Upper lobe of left lung (tissue), 6 donors: ENCODE measurements around the gene PLAA. TPM values are rescaled to one million over a fixed set of nuclear protein-coding genes. Genes with fewer than 3 reads are reported as not detected.

Experiments used
- ATAC-seq, 2 donors: fragments of 200-7000 bp; cut with Tn5 transposase; one replicate each; pipeline ENCODE4 v1.9.1; 2022; ENCODE audit warnings: mild to moderate bottlenecking in 2 of 2, moderate library complexity in 2 of 2; ENCODE audit not compliant: low FRiP score in 2 of 2
- DNase-seq, 2 donors: peaks; one replicate each; pipeline ENCODE4 v3.0.0-alpha.2; 2019 to 2020
- H3K27ac ChIP-seq, 4 donors: fragments of 200-600 bp; sonication (generic); one replicate each; pipeline ENCODE4 v1.5.1; 2016 to 2019
- H3K27me3 ChIP-seq, 4 donors: fragments of 200-600 bp; sonication (generic); one replicate each; pipeline ENCODE4 v1.5.1; 2017 to 2019
- H3K36me3 ChIP-seq, 4 donors: fragments of 200-600 bp; sonication (generic); one replicate each; pipeline ENCODE4 v1.5.1; 2016 to 2019
- H3K4me1 ChIP-seq, 4 donors: fragments of 200-600 bp; sonication (generic); one replicate each; pipeline ENCODE4 v1.5.1; 2018 to 2019
- H3K4me3 ChIP-seq, 4 donors: fragments of 200-600 bp; sonication (generic); one replicate each; pipeline ENCODE4 v1.5.1; 2017 to 2019; ENCODE audit warnings: mild to moderate bottlenecking in 2 of 4, moderate library complexity in 1 of 4
- H3K9me3 ChIP-seq, 4 donors: fragments of 200-600 bp; sonication (generic); one replicate each; pipeline ENCODE4 v1.5.1; 2018 to 2019
- CTCF ChIP-seq, 6 experiments: fragments of 450-650 bp in 4 of 6; fragments of 200-600 bp in 2 of 6; sonication (generic) in 2 of 6; IDR thresholded peaks; one replicate each; pipeline ENCODE4 v1.5.1; 2016 to 2019; ENCODE audit warnings: antibody characterized with exemption in 6 of 6
- EP300 ChIP-seq, 4 donors: sonication (generic); formaldehyde crosslinking; IDR thresholded peaks; one replicate each; pipeline ENCODE4 v1.5.1; 2017; ENCODE audit warnings: antibody characterized with exemption in 4 of 4, control low read depth in 2 of 4
- POLR2A ChIP-seq, 4 donors: fragments of 450-650 bp; IDR thresholded peaks; one replicate each; pipeline ENCODE4 v1.5.1; 2016 to 2017; ENCODE audit warnings: antibody characterized with exemption in 4 of 4, mild to moderate bottlenecking in 2 of 4
- POLR2AphosphoS5 ChIP-seq, 2 donors: sonication (generic); formaldehyde crosslinking; IDR thresholded peaks; one replicate each; pipeline ENCODE4 v1.5.1; 2017; ENCODE audit warnings: antibody characterized with exemption in 2 of 2
- WGBS, 2 donors: methylation state at CpG; one replicate each; pipeline ENCODE4 v1.1.5; 2017 to 2018; 5-methylcytosine and 5-hydroxymethylcytosine counted together
- total RNA-seq, 6 donors: library from RNA; depleted of rRNA in 4 of 6; stranded (reverse); fragments of >200 nt in 4 of 6; gene quantifications; one replicate each; pipeline versions ENCODE4 v1.1.0 to v1.2.1, GENCODE V29; 2016 to 2021
- donor health status: DM: no; HTN: no; CAD: no; lungs with moderate emphysema.
- donor health status: DM: no; HTN: yes; CAD: no; lungs with severe emphysema.

PLAA gene
- total RNA-seq, 6 donors from 2014 or later, result 18.2 to 29.2 (median 22.2) TPM

GRCh38 chr9:26925609-26926008 lies 21.4 kb downstream of the PLAA start:
- Histone ChIP-seq H3K27ac (no peak overlapping the region), H3K36me3 (peaks cover 19 to 82% (median 48%) of the 10 kb centered on the region in 4 donors), H3K27me3 (no peaks in the 10 kb centered on the region), H3K9me3 (no peaks in the 10 kb centered on the region), H3K4me1 (no peaks in the 10 kb centered on the region), H3K4me3 (no peak overlapping the region)
- TF ChIP-seq CTCF (IDR thresholded peaks at IDR 0.05), result no peak
- no peak for DNase-seq
- ATAC-seq, result no peak
- 83 to 86% methylated on average over 4 of the region's 4 CpGs for WGBS, 2 donors

- no peak for ATAC-seq
- peaks cover 6 to 100% (median 61%) of the 10 kb centered on the region in 4 donors for H3K36me3 ChIP-seq
- H3K27ac ChIP-seq, result no peak overlapping the region
- no peak for DNase-seq
- no peak overlapping the region for H3K4me3 ChIP-seq
- H3K9me3 ChIP-seq, result no peaks in the 10 kb centered on the region
- H3K4me1 ChIP-seq, result no peaks in the 10 kb centered on the region
- no peak for TF ChIP-seq POLR2A (IDR thresholded peaks at IDR 0.05)
- no peak for TF ChIP-seq POLR2AphosphoS5 (IDR thresholded peaks at IDR 0.05)
- no peak for TF ChIP-seq CTCF (IDR thresholded peaks at IDR 0.05)
- no peaks in the 10 kb centered on the region for H3K27me3 ChIP-seq
- 72 to 85% methylated on average over 1 of the region's 1 CpG for WGBS, 2 donors
Observed at GRCh38 chr9:26919698-26920097, 27.3 kb downstream of the PLAA start.

GRCh38 chr9:26913138-26913668 lies 33.8 kb downstream of the PLAA start:
- ATAC-seq (no peak), DNase-seq (no peak)
- no peaks in the 10 kb centered on the region for H3K9me3 ChIP-seq
- WGBS, 2 donors, result 97 to 98% methylated on average over 2 of the region's 2 CpGs
- H3K4me1 ChIP-seq, result no peaks in the 10 kb centered on the region
- H3K4me3 ChIP-seq, result no peak overlapping the region
- H3K27ac ChIP-seq, result no peak overlapping the region
- TF ChIP-seq POLR2A (IDR thresholded peaks at IDR 0.05), result no peak
- TF ChIP-seq POLR2AphosphoS5 (IDR thresholded peaks at IDR 0.05), result no peak
- TF ChIP-seq EP300 (IDR thresholded peaks at IDR 0.05), result no peak
- no peak for TF ChIP-seq CTCF (IDR thresholded peaks at IDR 0.05)
- peaks cover 0 to 86% (median 25%) of the 10 kb centered on the region in 4 donors for H3K36me3 ChIP-seq
- H3K27me3 ChIP-seq, result no peaks in the 10 kb centered on the region

- Histone ChIP-seq H3K4me1 (no peaks in the 10 kb centered on the region), H3K36me3 (peaks cover 8 to 62% (median 11%) of the 10 kb centered on the region in 4 donors), H3K27me3 (no peaks in the 10 kb centered on the region), H3K9me3 (no peaks in the 10 kb centered on the region), H3K27ac (no peak overlapping the region), H3K4me3 (no peak overlapping the region)
- no peak for ATAC-seq
- TF ChIP-seq EP300 (IDR thresholded peaks at IDR 0.05), result no peak
- no peak for TF ChIP-seq POLR2A (IDR thresholded peaks at IDR 0.05)
- TF ChIP-seq POLR2AphosphoS5 (IDR thresholded peaks at IDR 0.05), result no peak
- TF ChIP-seq CTCF (IDR thresholded peaks at IDR 0.05), result no peak
- 82 to 90% methylated on average over 1 of the region's 1 CpG for WGBS, 2 donors
- DNase-seq, result no peak
Observed at GRCh38 chr9:26904671-26905070, 42.4 kb downstream of the PLAA start.

DNA sequence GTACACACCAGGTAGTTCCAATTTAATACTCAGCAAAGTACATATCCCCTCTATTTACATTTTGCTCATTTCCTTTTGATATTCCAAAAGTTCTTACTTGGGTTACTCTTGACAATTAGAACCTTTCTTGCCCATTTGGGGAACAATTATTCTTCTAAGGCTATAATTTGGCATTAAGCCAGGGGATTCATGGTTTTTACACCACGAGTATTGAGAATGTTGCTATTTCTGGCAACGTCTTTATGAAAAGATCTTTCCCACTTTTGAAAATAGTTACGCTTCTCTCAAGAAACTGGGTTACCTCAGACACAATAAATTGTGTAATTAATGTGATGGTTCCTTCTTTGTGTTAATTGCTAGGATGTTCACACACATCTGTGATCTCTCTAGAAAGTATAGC lies 43.0 kb downstream of the PLAA start:
- H3K27me3 ChIP-seq, result no peaks in the 10 kb centered on the region
- no peak overlapping the region for H3K4me3 ChIP-seq
- no peaks in the 10 kb centered on the region for H3K4me1 ChIP-seq
- peaks cover 8 to 58% (median 10%) of the 10 kb centered on the region in 4 donors for H3K36me3 ChIP-seq
- H3K9me3 ChIP-seq, result no peaks in the 10 kb centered on the region
- DNase-seq, result no peak
- TF ChIP-seq POLR2AphosphoS5 (IDR thresholded peaks at IDR 0.05) (no peak), EP300 (IDR thresholded peaks at IDR 0.05) (no peak), CTCF (IDR thresholded peaks at IDR 0.05) (no peak), POLR2A (IDR thresholded peaks at IDR 0.05) (no peak)
- WGBS, 2 donors, result 57 to 72% methylated on average over 3 of the region's 3 CpGs
- ATAC-seq, result no peak
- H3K27ac ChIP-seq, result no peak overlapping the region
